Progenitor cell of endocrine pancreas (in vitro differentiated cells): ENCODE data around the gene CHTF8. TPM values are rescaled to one million over a fixed set of nuclear protein-coding genes. Genes with fewer than 3 reads are reported as not detected.

Experiments used
- DNase-seq: peaks from one replicate; pipeline ENCODE4 v3.0.0; 2021; ENCODE audit warnings: low spot score; ENCODE audit not compliant: unreplicated experiment
- H3K27ac Mint-ChIP-seq: 2 replicates; pipeline ENCODE4 v1.8.0; 2021; ENCODE audit warnings: mild to moderate bottlenecking, moderate library complexity, mixed read lengths
- H3K27me3 Mint-ChIP-seq: 2 replicates; pipeline ENCODE4 v1.8.0; 2021; ENCODE audit warnings: mixed read lengths
- H3K36me3 Mint-ChIP-seq: 2 replicates; pipeline ENCODE4 v1.8.0; 2022; ENCODE audit warnings: mixed read lengths; ENCODE audit not compliant: insufficient read depth
- H3K4me1 Mint-ChIP-seq: 2 replicates; pipeline ENCODE4 v1.8.0; 2021; ENCODE audit warnings: low read depth, mixed read lengths
- H3K4me3 Mint-ChIP-seq: 2 replicates; pipeline ENCODE4 v1.8.0; 2021; ENCODE audit warnings: low read depth, mild to moderate bottlenecking, moderate library complexity, mixed read lengths
- H3K9me3 Mint-ChIP-seq: 2 replicates; pipeline ENCODE4 v1.8.0; 2021; ENCODE audit warnings: low read depth, mixed read lengths
- CTCF ChIP-seq: fragments of 200-600 bp; sonication (generic); IDR thresholded peaks from one replicate; pipeline ENCODE4 v1.5.0; 2021; ENCODE audit warnings: antibody characterized with exemption, mild to moderate bottlenecking; ENCODE audit not compliant: unreplicated experiment
- total RNA-seq: library from RNA; stranded (reverse); gene quantifications from 2 replicates; pipeline ENCODE4 v1.2.1, GENCODE V29; 2021

The CHTF8 gene
- total RNA-seq, 1 donor from 2014 or later = 117 TPM

GRCh38 chr16:69115361-69115760 is 17.0 kb downstream of the CHTF8 start:
- no peak for DNase-seq
- H3K36me3 Mint-ChIP-seq = peaks cover 3% of the 10 kb centered on the region

GRCh38 chr16:69114976-69115355 is 17.4 kb downstream of the CHTF8 start:
- Mint-ChIP-seq H3K4me3 (no peak overlapping the region), H3K27ac (no peak overlapping the region), H3K36me3 (peaks cover 2% of the 10 kb centered on the region), H3K27me3 (no peaks in the 10 kb centered on the region), H3K9me3 (no peaks in the 10 kb centered on the region), H3K4me1 (no peaks in the 10 kb centered on the region)
- no peak for TF ChIP-seq CTCF
- DNase-seq = no peak

More at GRCh38 chr16:69115361-69115760, 17.0 kb downstream of the CHTF8 start:
- no peak overlapping the region for H3K27ac Mint-ChIP-seq
- no peaks in the 10 kb centered on the region for H3K4me1 Mint-ChIP-seq
- no peak for TF ChIP-seq CTCF
- no peaks in the 10 kb centered on the region for H3K9me3 Mint-ChIP-seq
- H3K4me3 Mint-ChIP-seq = no peak overlapping the region
- H3K27me3 Mint-ChIP-seq = no peaks in the 10 kb centered on the region

GRCh38 chr16:69114346-69114975 is 17.9 kb downstream of the CHTF8 start:
- Mint-ChIP-seq H3K4me3 (no peak overlapping the region), H3K27me3 (peaks cover 3% of the 10 kb centered on the region), H3K9me3 (no peaks in the 10 kb centered on the region), H3K36me3 (peaks cover 4% of the 10 kb centered on the region), H3K4me1 (no peaks in the 10 kb centered on the region), H3K27ac (no peak overlapping the region)
- TF ChIP-seq CTCF = no peak
- DNase-seq = no peak

GRCh38 chr16:69113216-69113615 is 19.2 kb downstream of the CHTF8 start:
- TF ChIP-seq CTCF = no peak
- Mint-ChIP-seq H3K4me1 (no peaks in the 10 kb centered on the region), H3K36me3 (peaks cover 4% of the 10 kb centered on the region), H3K27ac (no peak overlapping the region), H3K4me3 (no peak overlapping the region), H3K9me3 (no peaks in the 10 kb centered on the region), H3K27me3 (peaks cover 13% of the 10 kb centered on the region)
- no peak for DNase-seq

GRCh38 chr16:69112285-69113129 is 19.9 kb downstream of the CHTF8 start:
- Mint-ChIP-seq H3K4me1 (no peaks in the 10 kb centered on the region), H3K9me3 (no peaks in the 10 kb centered on the region), H3K4me3 (no peak overlapping the region), H3K27ac (no peak overlapping the region), H3K27me3 (peaks cover 19% of the 10 kb centered on the region), H3K36me3 (peaks cover 4% of the 10 kb centered on the region)
- DNase-seq = peak; percentile 62
- TF ChIP-seq CTCF = peak; percentile 77
